ENCODE data around the gene ZBTB12. TPM values are rescaled to one million over a fixed set of nuclear protein-coding genes. Genes with fewer than 3 reads are reported as not detected.
"Not testable (repeated sequence)": the region's sequence is repeated elsewhere in the genome, so short reads cannot be mapped to it uniquely, and the experiment has no call there.

The ZBTB12 gene
- polyA plus RNA-seq, 1 donor = 11.8 TPM

DNA sequence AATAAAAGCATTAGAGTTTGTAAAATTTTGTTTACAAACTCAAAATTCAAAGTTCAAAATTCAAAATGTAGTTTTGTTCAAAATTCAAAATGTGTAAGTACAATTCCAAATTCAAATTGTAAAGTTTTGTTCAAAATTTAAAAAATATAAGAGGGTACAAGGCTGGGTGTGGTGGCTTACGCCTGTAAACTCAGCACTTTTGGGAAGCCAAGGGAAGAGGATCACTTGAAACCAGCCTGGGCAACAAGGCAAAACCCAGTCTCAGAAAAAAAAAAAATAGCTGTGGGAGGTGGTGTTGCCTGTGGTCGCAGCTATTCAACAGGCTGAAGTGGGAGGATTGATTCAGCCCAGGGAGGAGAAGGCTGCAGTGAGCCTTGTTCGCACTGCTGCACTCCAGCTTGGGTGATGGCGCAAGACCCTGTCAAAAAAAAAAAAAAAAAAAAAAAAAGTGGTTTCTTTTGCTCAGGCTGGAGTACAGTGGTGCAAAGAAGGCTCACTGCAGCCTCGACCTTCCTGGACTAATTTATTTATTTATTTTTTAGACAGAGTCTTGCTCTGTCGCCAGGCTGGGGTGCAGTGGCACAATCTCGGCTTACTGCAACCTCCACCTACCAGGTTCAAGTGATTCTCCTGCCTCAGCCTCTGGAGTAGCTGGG lies 5.4 kb upstream of the ZBTB12 start:
- WGBS (ENCODE audit: insufficient coverage, low lambda C conversion rate) = 100% methylated on average over 1 of the region's 7 CpGs
- H3K4me3 ChIP-seq (ENCODE audit: low read length) = no peak overlapping the region
- peaks cover 6% of the 10 kb centered on the region for H3K27me3 ChIP-seq (ENCODE audit: control insufficient read depth, insufficient read depth, low read length)
- no peak overlapping the region for H3K27ac ChIP-seq (ENCODE audit: low read length)
- peaks cover 5% of the 10 kb centered on the region for H3K4me1 ChIP-seq (ENCODE audit: control insufficient read depth, insufficient read depth, low read length)
- H3K36me3 ChIP-seq (ENCODE audit: control insufficient read depth, insufficient read depth, low read length) = no peaks in the 10 kb centered on the region
- no peak for DNase-seq
- no peaks in the 10 kb centered on the region for H3K9me3 ChIP-seq (ENCODE audit: control insufficient read depth, low read depth, low read length)

- no CpG with 5 or more reads among the region's 8 CpGs for WGBS (ENCODE audit: insufficient coverage, low lambda C conversion rate)
- not testable (repeated sequence) for DNase-seq; H3K36me3 ChIP-seq (ENCODE audit: control insufficient read depth, insufficient read depth, low read length); H3K4me1 ChIP-seq (ENCODE audit: control insufficient read depth, insufficient read depth, low read length); H3K4me3 ChIP-seq (ENCODE audit: low read length); H3K27ac ChIP-seq (ENCODE audit: low read length); H3K27me3 ChIP-seq (ENCODE audit: control insufficient read depth, insufficient read depth, low read length); H3K9me3 ChIP-seq (ENCODE audit: control insufficient read depth, low read depth, low read length)
Measured at GRCh38 chr6:31906727-31907126, 4.8 kb upstream of the ZBTB12 start.

DNA sequence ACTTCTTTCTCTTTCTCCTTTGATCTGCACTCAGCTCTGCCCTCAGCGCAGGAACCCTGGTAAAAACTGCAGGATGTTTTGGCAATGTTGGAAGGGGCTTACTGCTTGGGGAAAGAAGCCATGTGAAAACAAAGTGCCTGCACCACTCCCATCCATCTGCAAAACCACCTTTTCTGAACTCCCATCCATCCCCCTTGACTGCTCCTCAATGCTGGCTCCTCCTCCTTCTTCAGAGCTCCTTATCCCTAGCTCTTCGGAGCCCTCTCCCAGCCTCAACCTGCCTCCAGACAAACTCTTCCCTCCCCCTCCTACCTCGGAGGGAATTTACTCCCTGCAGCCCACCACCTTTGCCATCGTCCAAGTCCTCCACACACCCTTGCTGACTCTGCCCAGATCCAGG lies 4.2 kb upstream of the ZBTB12 start:
- WGBS (ENCODE audit: insufficient coverage, low lambda C conversion rate) = 29% methylated on average over 1 of the region's 4 CpGs
- no peak overlapping the region for H3K4me3 ChIP-seq (ENCODE audit: low read length)
- no peak overlapping the region for H3K27ac ChIP-seq (ENCODE audit: low read length)
- H3K9me3 ChIP-seq (ENCODE audit: control insufficient read depth, low read depth, low read length) = no peaks in the 10 kb centered on the region
- H3K27me3 ChIP-seq (ENCODE audit: control insufficient read depth, insufficient read depth, low read length) = peaks cover 6% of the 10 kb centered on the region
- no peaks in the 10 kb centered on the region for H3K36me3 ChIP-seq (ENCODE audit: control insufficient read depth, insufficient read depth, low read length)
- no peak for DNase-seq
- H3K4me1 ChIP-seq (ENCODE audit: control insufficient read depth, insufficient read depth, low read length) = peaks cover 8% of the 10 kb centered on the region

DNA sequence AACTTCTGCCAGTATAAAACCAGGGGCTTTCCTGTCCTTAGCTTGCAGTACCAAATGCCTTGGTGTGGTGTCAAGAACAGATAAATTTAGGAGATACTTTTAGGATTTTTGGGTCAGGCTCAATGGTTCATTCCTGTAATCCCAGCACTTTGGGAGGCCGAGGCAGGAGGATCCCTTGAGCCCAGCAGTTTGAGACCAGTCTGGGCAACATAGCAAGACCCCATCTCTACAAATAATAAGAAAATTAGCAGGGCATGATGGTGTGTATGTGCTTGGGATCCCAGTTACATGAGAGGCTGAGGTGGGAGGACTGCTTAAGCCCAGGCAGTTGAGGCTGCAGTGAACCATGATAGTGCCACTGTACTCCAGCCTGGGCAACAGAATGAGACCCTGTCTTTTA lies 3.2 kb upstream of the ZBTB12 start:
- Histone ChIP-seq H3K36me3 (ENCODE audit: control insufficient read depth, insufficient read depth, low read length) (no peaks in the 10 kb centered on the region), H3K27me3 (ENCODE audit: control insufficient read depth, insufficient read depth, low read length) (peaks cover 6% of the 10 kb centered on the region), H3K27ac (ENCODE audit: low read length) (no peak overlapping the region), H3K4me3 (ENCODE audit: low read length) (no peak overlapping the region), H3K9me3 (ENCODE audit: control insufficient read depth, low read depth, low read length) (no peaks in the 10 kb centered on the region), H3K4me1 (ENCODE audit: control insufficient read depth, insufficient read depth, low read length) (peaks cover 12% of the 10 kb centered on the region)
- DNase-seq = no peak
- WGBS (ENCODE audit: insufficient coverage, low lambda C conversion rate) = no CpG with 5 or more reads among the region's 1 CpG

- no peaks in the 10 kb centered on the region for H3K9me3 ChIP-seq (ENCODE audit: control insufficient read depth, low read depth, low read length)
- H3K36me3 ChIP-seq (ENCODE audit: control insufficient read depth, insufficient read depth, low read length) = peaks cover 2% of the 10 kb centered on the region
- H3K27ac ChIP-seq (ENCODE audit: low read length) = no peak overlapping the region
- DNase-seq = no peak
- peaks cover 6% of the 10 kb centered on the region for H3K27me3 ChIP-seq (ENCODE audit: control insufficient read depth, insufficient read depth, low read length)
- no CpG with 5 or more reads among the region's 3 CpGs for WGBS (ENCODE audit: insufficient coverage, low lambda C conversion rate)
- peaks cover 12% of the 10 kb centered on the region for H3K4me1 ChIP-seq (ENCODE audit: control insufficient read depth, insufficient read depth, low read length)
- no peak overlapping the region for H3K4me3 ChIP-seq (ENCODE audit: low read length)
Measured at GRCh38 chr6:31903957-31904356, 2.1 kb upstream of the ZBTB12 start.

- WGBS (ENCODE audit: insufficient coverage, low lambda C conversion rate) = no CpG with 5 or more reads among the region's 45 CpGs
- peaks cover 18% of the 10 kb centered on the region for H3K4me1 ChIP-seq (ENCODE audit: control insufficient read depth, insufficient read depth, low read length)
Measured at GRCh38 chr6:31901415-31901952, 402 bp downstream of the ZBTB12 start.

GRCh38 chr6:31900917-31901414 lies 920 bp downstream of the ZBTB12 start:
- whole genome bisulfite sequencing (ENCODE audit: insufficient coverage, low lambda C conversion rate) = no CpG with 5 or more reads among the region's 29 CpGs
- peak overlapping the region; percentile 78 for H3K27ac ChIP-seq (ENCODE audit: low read length)
- H3K4me1 ChIP-seq (ENCODE audit: control insufficient read depth, insufficient read depth, low read length) = peaks cover 20% of the 10 kb centered on the region
- peak in 1 of 2 donors; percentile 49 for DNase-seq
- no peaks in the 10 kb centered on the region for H3K9me3 ChIP-seq (ENCODE audit: control insufficient read depth, low read depth, low read length)
- H3K4me3 ChIP-seq (ENCODE audit: low read length) = peak overlapping the region; percentile 66
- peaks cover under 1% of the 10 kb centered on the region for H3K27me3 ChIP-seq (ENCODE audit: control insufficient read depth, insufficient read depth, low read length)
- H3K36me3 ChIP-seq (ENCODE audit: control insufficient read depth, insufficient read depth, low read length) = peaks cover 9% of the 10 kb centered on the region

More at GRCh38 chr6:31901415-31901952, 402 bp downstream of the ZBTB12 start:
- peak in 1 of 2 donors; percentile 58 for DNase-seq
- H3K36me3 ChIP-seq (ENCODE audit: control insufficient read depth, insufficient read depth, low read length) = peaks cover 4% of the 10 kb centered on the region
- H3K27me3 ChIP-seq (ENCODE audit: control insufficient read depth, insufficient read depth, low read length) = peaks cover 5% of the 10 kb centered on the region
- no peaks in the 10 kb centered on the region for H3K9me3 ChIP-seq (ENCODE audit: control insufficient read depth, low read depth, low read length)
- peak overlapping the region; percentile 78 for H3K27ac ChIP-seq (ENCODE audit: low read length)
- peak overlapping the region; percentile 66 for H3K4me3 ChIP-seq (ENCODE audit: low read length)

DNA sequence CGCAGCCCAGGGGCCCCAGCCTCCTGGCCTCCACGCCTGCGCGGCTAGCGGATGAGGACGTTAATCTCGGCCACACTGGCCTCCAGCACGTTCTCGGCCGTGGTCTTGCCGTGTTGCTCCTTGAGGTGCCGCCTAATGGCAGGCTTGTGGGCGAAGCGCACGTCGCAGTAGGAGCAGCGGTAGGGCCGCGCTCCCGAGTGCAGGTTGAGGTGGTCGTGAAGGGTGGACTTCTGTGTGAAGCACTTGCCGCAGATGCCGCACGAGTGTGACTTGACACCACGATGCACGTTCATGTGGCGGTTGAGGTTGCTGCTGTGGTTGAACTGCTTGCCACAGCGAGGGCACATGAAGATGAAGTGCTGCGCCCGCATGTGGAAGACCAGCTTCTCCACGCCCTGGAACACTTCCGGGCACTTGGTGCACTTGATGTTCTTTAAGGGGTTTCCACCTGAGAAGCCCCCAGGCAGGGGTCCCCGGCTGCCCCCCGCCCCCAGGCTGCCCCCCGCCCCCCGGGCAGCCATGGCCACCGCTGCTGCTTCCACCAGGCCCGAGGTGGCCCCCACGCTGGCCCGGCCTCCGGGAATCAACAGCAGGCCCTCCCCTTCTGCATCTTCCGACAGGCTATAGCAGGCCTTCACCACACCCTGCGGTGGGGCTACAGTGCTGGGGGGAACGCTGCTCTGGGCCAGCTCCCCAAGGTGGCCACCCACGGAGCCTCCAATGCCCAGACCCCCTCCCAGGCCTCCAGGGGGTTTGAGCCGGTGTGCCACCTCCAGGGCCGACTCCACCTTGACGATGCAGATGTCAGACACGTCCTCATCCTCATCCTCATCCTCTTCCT lies 1.8 kb downstream of the ZBTB12 start:
- peaks cover 20% of the 10 kb centered on the region for H3K4me1 ChIP-seq (ENCODE audit: control insufficient read depth, insufficient read depth, low read length)
- no peak overlapping the region for H3K4me3 ChIP-seq (ENCODE audit: low read length)
- no peaks in the 10 kb centered on the region for H3K27me3 ChIP-seq (ENCODE audit: control insufficient read depth, insufficient read depth, low read length)
- no CpG with 5 or more reads among the region's 49 CpGs for WGBS (ENCODE audit: insufficient coverage, low lambda C conversion rate)
- peaks cover 10% of the 10 kb centered on the region for H3K36me3 ChIP-seq (ENCODE audit: control insufficient read depth, insufficient read depth, low read length)
- DNase-seq = no peak
- no peaks in the 10 kb centered on the region for H3K9me3 ChIP-seq (ENCODE audit: control insufficient read depth, low read depth, low read length)
- H3K27ac ChIP-seq (ENCODE audit: low read length) = no peak overlapping the region

- Histone ChIP-seq H3K27ac (ENCODE audit: low read length) (no peak overlapping the region), H3K9me3 (ENCODE audit: control insufficient read depth, low read depth, low read length) (no peaks in the 10 kb centered on the region), H3K36me3 (ENCODE audit: control insufficient read depth, insufficient read depth, low read length) (peaks cover 17% of the 10 kb centered on the region), H3K27me3 (ENCODE audit: control insufficient read depth, insufficient read depth, low read length) (no peaks in the 10 kb centered on the region), H3K4me1 (ENCODE audit: control insufficient read depth, insufficient read depth, low read length) (peaks cover 20% of the 10 kb centered on the region), H3K4me3 (ENCODE audit: low read length) (no peak overlapping the region)
- no peak for DNase-seq
- 53% methylated on average over 5 of the region's 5 CpGs for WGBS (ENCODE audit: insufficient coverage, low lambda C conversion rate)
Measured at GRCh38 chr6:31899215-31899614, 2.7 kb downstream of the ZBTB12 start.

GRCh38 chr6:31898383-31899011 lies 3.4 kb downstream of the ZBTB12 start:
- Histone ChIP-seq H3K27me3 (ENCODE audit: control insufficient read depth, insufficient read depth, low read length) (no peaks in the 10 kb centered on the region), H3K4me3 (ENCODE audit: low read length) (peak overlapping the region; percentile 81), H3K4me1 (ENCODE audit: control insufficient read depth, insufficient read depth, low read length) (peaks cover 20% of the 10 kb centered on the region), H3K27ac (ENCODE audit: low read length) (peak overlapping the region; percentile 57), H3K9me3 (ENCODE audit: control insufficient read depth, low read depth, low read length) (no peaks in the 10 kb centered on the region), H3K36me3 (ENCODE audit: control insufficient read depth, insufficient read depth, low read length) (peaks cover 19% of the 10 kb centered on the region)
- no CpG with 5 or more reads among the region's 8 CpGs for WGBS (ENCODE audit: insufficient coverage, low lambda C conversion rate)
- DNase-seq = peak in 1 of 2 donors; percentile 74
